HG03521 (cell line): ENCODE measurements around the gene EID2B.

Source experiments
- ATAC-seq: cut with Tn5 transposase; IDR thresholded peaks from one replicate; pipeline ENCODE4 v1.9.1; 2021; ENCODE audit warnings: mild to moderate bottlenecking, moderate library complexity; ENCODE audit not compliant: unreplicated experiment

EID2B gene

GRCh38 chr19:39499932-39500331 is 32.7 kb downstream of the EID2B start:
- no peak for ATAC-seq

- ATAC-seq: no peak
These were observed 33.6 kb downstream of the EID2B start, which contains the start of gene DLL3 for GRCh38 chr19:39498798-39499642. TSS of gene DLL3 (plus strand) at chr19:39498947. CDS start at chr19:39498975, 28 bp downstream.

- ATAC-seq: no peak
These were observed 34.5 kb downstream of the EID2B start for GRCh38 chr19:39497996-39498797.

GRCh38 chr19:39497701-39497995 is 35.0 kb downstream of the EID2B start:
- no peak for ATAC-seq

GRCh38 chr19:39496063-39496462 is 36.6 kb downstream of the EID2B start:
- ATAC-seq: no peak

- ATAC-seq: no peak
These were observed 38.0 kb downstream of the EID2B start for GRCh38 chr19:39494661-39495060.

- ATAC-seq: no peak
These were observed 39.9 kb downstream of the EID2B start for GRCh38 chr19:39492788-39493187.

- ATAC-seq: no peak
These were observed 40.4 kb downstream of the EID2B start for GRCh38 chr19:39492225-39492624.

- ATAC-seq: no peak
These were observed 42.9 kb downstream of the EID2B start for GRCh38 chr19:39489756-39490155.

- no peak for ATAC-seq
These were observed 49.5 kb downstream of the EID2B start for GRCh38 chr19:39483141-39483540.

- ATAC-seq: no peak
These were observed 51.0 kb downstream of the EID2B start for GRCh38 chr19:39481676-39482075.

GRCh38 chr19:39481229-39481545 is 51.5 kb downstream of the EID2B start:
- no peak for ATAC-seq
